Immature natural killer cell (primary cell): ENCODE measurements around the gene SAG. TPM values are rescaled to one million over a fixed set of nuclear protein-coding genes. Genes with fewer than 3 reads are reported as not detected.
"Not testable (repeated sequence)": the region's sequence is repeated elsewhere in the genome, so short reads cannot be mapped to it uniquely, and the experiment has no call there.

Experiments
- DNase-seq, 3 donors: peaks; one replicate each; pipeline ENCODE4 v3.0.0; 2022; ENCODE audit warnings: mixed read lengths in 1 of 3
- H3K27ac Mint-ChIP-seq, 6 donors: one replicate each; pipeline ENCODE4 v1.8.0; 2020; ENCODE audit warnings: mixed read lengths in 6 of 6, mild to moderate bottlenecking in 5 of 6, inconsistent platforms in 4 of 6, moderate library complexity in 3 of 6
- H3K27me3 Mint-ChIP-seq, 3 donors: one replicate each; pipeline ENCODE4 v1.8.0; 2020 to 2021; ENCODE audit warnings: low read depth in 3 of 3, mild to moderate bottlenecking in 3 of 3, mixed read lengths in 3 of 3, moderate library complexity in 3 of 3, inconsistent platforms in 1 of 3
- H3K36me3 Mint-ChIP-seq, 3 donors: one replicate each; pipeline ENCODE4 v1.8.0; 2020; ENCODE audit warnings: mixed read lengths in 3 of 3, inconsistent platforms in 2 of 3, mild to moderate bottlenecking in 2 of 3
- H3K4me1 Mint-ChIP-seq, 2 donors: one replicate each; pipeline ENCODE4 v1.8.0; 2020; ENCODE audit warnings: inconsistent platforms in 2 of 2, mild to moderate bottlenecking in 2 of 2, mixed read lengths in 2 of 2, moderate library complexity in 1 of 2
- H3K4me3 Mint-ChIP-seq, 5 donors: one replicate each; pipeline ENCODE4 v1.8.0; 2020; ENCODE audit warnings: mild to moderate bottlenecking in 5 of 5, mixed read lengths in 5 of 5, inconsistent platforms in 3 of 5, moderate library complexity in 3 of 5
- H3K9me3 Mint-ChIP-seq, 6 donors: one replicate each; pipeline ENCODE4 v1.8.0; 2020; ENCODE audit warnings: mild to moderate bottlenecking in 6 of 6, mixed read lengths in 6 of 6, inconsistent platforms in 4 of 6, moderate library complexity in 3 of 6
- polyA plus RNA-seq, 3 donors: library from polyadenylated mRNA; unstranded; fragments of 300-500 nt; fragmentation: Illumina TruSeq; gene quantifications; one replicate each; pipeline ENCODE4 v1.2.3, GENCODE V29; 2021

SAG gene
- polyA plus RNA-seq, 3 donors from 2014 or later: not detected

DNA sequence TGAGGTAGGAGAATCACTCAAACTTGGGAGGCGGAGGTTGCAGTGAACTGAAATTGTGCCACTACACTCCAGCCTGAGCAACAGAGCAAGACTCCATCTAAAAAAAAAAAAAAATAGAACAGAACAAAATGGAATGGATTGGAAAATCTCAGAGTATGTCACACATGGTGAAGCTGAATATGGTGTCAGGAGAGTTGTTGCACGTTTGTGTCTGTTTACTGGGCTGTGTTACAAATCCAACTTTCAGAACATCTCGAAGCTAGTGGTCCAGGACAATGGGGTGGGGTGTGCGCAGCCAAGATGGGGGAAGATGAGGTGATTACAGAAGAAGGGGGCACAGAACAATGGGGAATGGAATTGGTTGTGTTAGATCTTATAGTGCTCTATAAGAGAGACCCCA lies 17.6 kb downstream of the SAG start:
- no peak overlapping the region for H3K4me3 Mint-ChIP-seq
- peak overlapping the region in 2 of 6 donors; percentile 6 to 59 for H3K27ac Mint-ChIP-seq
- H3K4me1 Mint-ChIP-seq: peaks cover 33 to 35% of the 10 kb centered on the region in 2 donors
- no peaks in the 10 kb centered on the region for H3K9me3 Mint-ChIP-seq
- H3K36me3 Mint-ChIP-seq: no peaks in the 10 kb centered on the region
- no peak for DNase-seq
- H3K27me3 Mint-ChIP-seq: peaks cover 0 to 3% (median 2%) of the 10 kb centered on the region in 3 donors

DNA sequence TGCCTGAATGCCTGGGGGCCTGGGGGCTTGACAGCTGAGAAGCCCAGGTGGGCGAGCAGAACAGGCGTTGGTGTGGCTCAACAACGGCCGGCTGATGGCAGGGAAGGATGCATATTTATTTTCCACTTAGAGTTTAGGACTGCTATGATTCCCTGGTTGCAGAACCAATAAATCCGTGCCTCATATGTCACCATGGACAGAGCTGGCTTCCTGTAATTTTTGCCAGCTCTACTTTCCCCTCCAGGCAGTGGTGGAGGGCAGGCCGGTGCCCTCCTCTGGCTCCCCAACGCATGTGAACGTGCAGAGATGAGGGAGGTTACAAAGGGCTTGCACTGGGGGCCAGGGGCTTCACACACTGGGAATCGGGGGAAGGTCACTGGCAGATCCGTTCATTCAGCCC lies 18.2 kb downstream of the SAG start:
- H3K27ac Mint-ChIP-seq: peak overlapping the region in 2 of 6 donors; percentile 40 to 59
- no peak for DNase-seq
- H3K9me3 Mint-ChIP-seq: no peaks in the 10 kb centered on the region
- H3K27me3 Mint-ChIP-seq: peaks cover 0 to 3% (median 2%) of the 10 kb centered on the region in 3 donors
- no peaks in the 10 kb centered on the region for H3K36me3 Mint-ChIP-seq
- no peak overlapping the region for H3K4me3 Mint-ChIP-seq
- peaks cover 34 to 38% of the 10 kb centered on the region in 2 donors for H3K4me1 Mint-ChIP-seq

DNA sequence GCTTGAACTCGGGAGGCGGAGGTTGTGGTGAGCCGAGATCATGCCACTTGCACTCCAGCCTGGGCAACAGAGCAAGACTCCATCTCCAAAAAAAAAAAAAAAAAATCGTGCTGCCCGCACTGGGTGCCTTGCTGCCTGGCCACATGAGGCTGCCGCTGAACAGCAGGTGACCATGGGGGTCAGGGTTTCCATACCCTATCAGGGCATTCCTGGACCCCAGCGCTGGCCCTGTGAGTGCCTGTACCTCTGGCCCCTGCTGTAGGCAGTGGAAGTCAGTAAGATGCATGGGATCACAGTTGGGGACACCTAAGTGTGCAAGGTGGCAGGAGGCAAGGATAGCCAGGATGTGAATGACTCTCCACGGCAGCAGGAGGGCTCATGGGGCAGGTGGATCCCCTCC lies 18.9 kb downstream of the SAG start:
- H3K9me3 Mint-ChIP-seq: no peaks in the 10 kb centered on the region
- peaks cover 36 to 40% of the 10 kb centered on the region in 2 donors for H3K4me1 Mint-ChIP-seq
- peaks cover 4 to 6% (median 5%) of the 10 kb centered on the region in 3 donors for H3K27me3 Mint-ChIP-seq
- H3K36me3 Mint-ChIP-seq: no peaks in the 10 kb centered on the region
- H3K4me3 Mint-ChIP-seq: no peak overlapping the region
- H3K27ac Mint-ChIP-seq: peak overlapping the region in 1 of 6 donors; percentile 81
- no peak for DNase-seq

DNA sequence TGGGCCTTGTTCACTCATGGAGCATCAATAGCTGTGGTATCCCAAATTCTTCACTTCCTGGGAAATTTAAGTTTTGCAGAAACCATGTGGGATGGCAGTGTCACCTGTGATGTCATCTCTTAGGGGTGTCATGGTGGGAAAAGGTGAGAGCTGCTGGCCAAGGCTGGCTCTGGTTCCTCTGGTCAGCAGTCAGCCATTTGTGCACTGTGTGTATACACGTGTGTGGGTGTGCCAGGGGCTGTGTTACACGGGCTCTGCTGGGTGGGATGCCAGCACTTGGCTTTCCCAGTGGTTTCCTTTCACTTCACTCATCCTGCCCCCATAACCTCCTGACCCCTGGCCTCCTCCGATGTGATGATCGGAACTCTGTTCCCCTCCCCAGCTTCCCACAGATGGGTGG lies 21.3 kb downstream of the SAG start:
- peaks cover 6 to 9% (median 6%) of the 10 kb centered on the region in 3 donors for H3K27me3 Mint-ChIP-seq
- H3K27ac Mint-ChIP-seq: peak overlapping the region in 4 of 6 donors; percentile 47 to 85 (median 66)
- no peaks in the 10 kb centered on the region for H3K36me3 Mint-ChIP-seq
- no peak for DNase-seq
- H3K4me1 Mint-ChIP-seq: peaks cover 41 to 43% of the 10 kb centered on the region in 2 donors
- H3K9me3 Mint-ChIP-seq: no peaks in the 10 kb centered on the region
- no peak overlapping the region for H3K4me3 Mint-ChIP-seq

DNA sequence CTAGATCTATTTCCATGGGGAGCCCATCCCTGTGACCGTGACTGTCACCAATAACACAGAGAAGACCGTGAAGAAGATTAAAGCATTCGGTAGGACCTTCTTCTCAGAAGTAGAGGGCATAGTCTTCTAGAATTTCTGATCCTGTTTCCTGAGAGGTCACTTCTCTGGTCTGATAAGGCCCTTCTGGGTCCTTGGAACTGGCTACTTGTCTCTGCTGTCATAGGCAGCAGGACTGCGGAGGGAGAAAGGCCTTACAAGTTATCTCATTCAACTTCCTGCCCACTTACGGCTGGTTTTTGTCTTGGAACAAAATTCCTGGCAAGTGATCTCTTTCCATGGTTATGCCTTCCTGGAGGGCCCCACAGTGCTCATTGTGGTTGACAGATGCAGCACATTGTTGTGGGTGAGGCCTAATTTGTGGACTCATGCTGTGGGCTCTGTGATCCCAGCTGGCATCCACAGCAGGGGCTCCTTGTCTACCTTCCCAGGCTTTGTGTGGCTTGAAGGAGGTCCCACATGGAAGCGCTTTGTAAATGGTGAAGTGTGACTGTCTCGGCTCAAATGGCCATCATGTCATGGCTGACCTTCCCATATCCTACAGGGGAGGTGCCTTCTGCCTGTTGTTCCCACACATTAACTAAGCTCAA lies 22.0 kb downstream of the SAG start:
- H3K4me1 Mint-ChIP-seq: peaks cover 48 to 50% of the 10 kb centered on the region in 2 donors
- H3K4me3 Mint-ChIP-seq: peak overlapping the region in 2 of 5 donors; percentile 4 to 19

DNA sequence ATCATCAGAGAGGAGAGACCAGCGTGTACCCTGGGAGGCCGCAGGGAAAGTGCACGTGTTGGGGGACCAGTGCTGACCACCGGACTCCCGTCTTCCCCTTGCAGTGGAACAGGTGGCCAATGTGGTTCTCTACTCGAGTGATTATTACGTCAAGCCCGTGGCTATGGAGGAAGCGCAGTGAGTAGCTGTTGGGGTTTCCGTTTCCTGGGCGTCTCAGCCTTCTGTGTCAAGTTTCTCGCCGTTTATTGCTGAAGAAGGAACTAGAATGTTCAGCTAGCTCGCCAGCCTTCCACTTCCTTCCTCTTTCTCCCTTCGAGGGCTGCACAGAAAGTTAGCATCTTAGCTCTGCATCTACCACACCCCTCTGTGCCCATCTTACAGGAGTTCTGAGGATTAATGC lies 23.9 kb downstream of the SAG start:
- Mint-ChIP-seq H3K9me3 (no peaks in the 10 kb centered on the region), H3K4me3 (peak overlapping the region; percentile 59 to 89 (median 79)), H3K27ac (peak overlapping the region; percentile 95 to 100 (median 99)), H3K27me3 (peaks cover 6 to 9% (median 9%) of the 10 kb centered on the region in 3 donors), H3K4me1 (peaks cover 60% of the 10 kb centered on the region in 2 donors), H3K36me3 (peaks cover 0 to 3% (median 0%) of the 10 kb centered on the region in 3 donors)
- peak; percentile 87 to 90 (median 89) for DNase-seq

More for the DNA sequence above, 22.0 kb downstream of the SAG start:
- no peak for DNase-seq
- no peaks in the 10 kb centered on the region for H3K36me3 Mint-ChIP-seq
- H3K27me3 Mint-ChIP-seq: peaks cover 6 to 9% (median 6%) of the 10 kb centered on the region in 3 donors
- H3K27ac Mint-ChIP-seq: peak overlapping the region; percentile 36 to 89 (median 66)
- no peaks in the 10 kb centered on the region for H3K9me3 Mint-ChIP-seq

DNA sequence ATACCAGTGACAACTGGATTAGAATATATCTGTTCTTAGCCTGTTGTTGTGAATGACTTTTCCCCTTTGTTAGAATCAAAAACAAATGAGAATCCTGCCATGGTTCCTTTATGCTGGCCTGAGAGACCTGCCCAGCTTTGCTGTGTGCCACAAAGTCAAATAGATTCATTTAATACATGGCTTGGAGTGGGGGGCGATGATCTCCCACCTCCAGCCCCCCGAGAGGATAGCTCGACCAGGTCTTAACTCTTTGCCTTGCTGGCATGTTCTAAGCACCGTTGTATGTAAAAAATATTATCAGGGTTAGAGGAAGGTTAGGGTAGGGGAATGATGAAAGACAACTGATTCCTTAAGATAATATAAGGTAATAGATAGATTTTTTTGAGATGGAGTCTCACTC lies 24.5 kb downstream of the SAG start:
- Mint-ChIP-seq H3K4me1 (peaks cover 60% of the 10 kb centered on the region in 2 donors), H3K27me3 (peaks cover 6 to 9% (median 9%) of the 10 kb centered on the region in 3 donors), H3K4me3 (peak overlapping the region; percentile 59 to 89 (median 79)), H3K9me3 (no peaks in the 10 kb centered on the region), H3K36me3 (peaks cover 0 to 3% (median 0%) of the 10 kb centered on the region in 3 donors), H3K27ac (peak overlapping the region; percentile 95 to 100 (median 99))
- no peak for DNase-seq

DNA sequence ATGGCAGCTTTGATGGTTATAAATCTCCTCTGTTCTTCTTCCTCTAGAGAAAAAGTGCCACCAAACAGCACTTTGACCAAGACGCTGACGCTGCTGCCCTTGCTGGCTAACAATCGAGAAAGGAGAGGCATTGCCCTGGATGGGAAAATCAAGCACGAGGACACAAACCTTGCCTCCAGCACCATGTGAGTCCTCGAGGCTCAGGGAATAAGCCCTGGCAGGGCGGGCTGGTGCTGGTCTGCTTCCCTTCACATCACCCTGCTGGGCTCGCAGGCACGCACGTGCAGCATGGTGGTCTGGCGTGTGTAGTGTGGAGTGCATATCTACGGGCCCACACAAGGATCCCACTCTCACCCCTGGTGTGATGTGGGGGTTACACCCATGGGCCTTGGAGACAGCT lies 27.3 kb downstream of the SAG start:
- DNase-seq: no peak
- peaks cover 51 to 57% of the 10 kb centered on the region in 2 donors for H3K4me1 Mint-ChIP-seq
- peak overlapping the region in 4 of 5 donors; percentile 25 to 57 (median 46) for H3K4me3 Mint-ChIP-seq
- H3K27me3 Mint-ChIP-seq: peaks cover 6 to 9% (median 9%) of the 10 kb centered on the region in 3 donors
- peak overlapping the region; percentile 50 to 100 (median 82) for H3K27ac Mint-ChIP-seq
- peaks cover 0 to 3% (median 0%) of the 10 kb centered on the region in 3 donors for H3K36me3 Mint-ChIP-seq
- no peaks in the 10 kb centered on the region for H3K9me3 Mint-ChIP-seq

DNA sequence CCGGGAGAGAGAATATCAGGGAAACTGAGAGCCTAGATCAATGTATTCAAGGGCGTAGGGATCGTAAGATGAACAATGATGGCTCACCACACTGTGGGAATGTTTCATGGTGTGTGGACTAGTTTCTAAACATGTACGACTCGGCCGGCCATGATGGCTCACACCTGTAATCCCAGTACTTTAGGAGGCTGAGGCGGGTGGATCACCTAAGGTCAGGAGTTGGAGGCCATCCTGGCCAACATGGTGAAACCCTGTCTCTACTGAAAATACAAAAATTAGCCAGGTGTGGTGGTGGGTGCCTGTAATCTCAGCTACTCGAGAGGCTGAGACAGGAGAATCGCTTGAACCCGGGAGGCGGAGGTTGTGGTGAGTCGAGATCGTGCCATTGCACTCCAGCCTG lies 28.5 kb downstream of the SAG start:
- peak overlapping the region in 1 of 6 donors; percentile 60 for H3K27ac Mint-ChIP-seq
- H3K36me3 Mint-ChIP-seq, H3K4me3 Mint-ChIP-seq, DNase-seq, H3K9me3 Mint-ChIP-seq, H3K27me3 Mint-ChIP-seq: not testable (repeated sequence)
- H3K4me1 Mint-ChIP-seq: peaks cover 44 to 47% of the 10 kb centered on the region in 2 donors

DNA sequence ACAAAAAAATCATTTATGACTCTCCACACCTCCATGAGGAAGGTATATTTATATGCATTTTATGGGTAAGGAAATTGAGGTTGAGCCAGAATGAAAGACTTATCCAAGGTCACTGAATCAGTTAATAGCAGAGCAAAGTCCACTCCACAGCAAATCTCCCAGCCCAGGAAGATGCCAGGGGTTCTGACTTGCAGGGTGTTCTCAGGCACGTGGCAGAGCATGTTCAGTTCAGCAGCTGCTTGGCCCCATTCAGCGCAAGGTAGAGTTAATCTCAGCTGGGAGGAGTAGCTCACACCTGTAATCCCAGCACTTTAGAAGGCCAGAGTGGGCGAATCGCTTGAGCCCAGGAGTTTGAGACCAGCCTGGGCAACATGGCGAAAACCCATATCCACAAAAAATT lies 28.9 kb downstream of the SAG start:
- peaks cover 0 to 3% (median 0%) of the 10 kb centered on the region in 3 donors for H3K36me3 Mint-ChIP-seq
- DNase-seq: no peak
- H3K27me3 Mint-ChIP-seq: peaks cover 3 to 6% (median 6%) of the 10 kb centered on the region in 3 donors
- H3K4me1 Mint-ChIP-seq: peaks cover 40 to 43% of the 10 kb centered on the region in 2 donors
- H3K9me3 Mint-ChIP-seq: no peaks in the 10 kb centered on the region
- no peak overlapping the region for H3K4me3 Mint-ChIP-seq
- peak overlapping the region in 1 of 6 donors; percentile 37 for H3K27ac Mint-ChIP-seq

DNA sequence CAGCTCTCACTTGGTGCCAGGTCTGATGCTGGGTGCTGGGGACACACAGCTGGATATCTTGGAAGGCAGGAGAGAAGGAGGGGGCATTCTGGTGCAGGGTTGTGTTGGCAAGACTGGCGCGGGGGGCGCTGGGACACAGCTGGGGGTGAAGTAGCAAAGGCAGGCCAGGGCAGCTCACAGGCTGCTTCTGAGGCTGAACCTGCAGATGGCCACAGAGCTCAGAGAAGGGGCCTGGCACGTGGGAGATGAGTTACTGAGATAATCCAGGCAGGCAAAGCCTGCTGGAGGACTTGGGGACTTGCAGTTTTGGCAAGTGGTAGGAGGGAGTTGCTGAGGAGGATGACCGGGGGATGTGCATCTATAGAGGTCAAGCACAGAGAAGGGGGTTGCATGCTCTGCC lies 30.4 kb downstream of the SAG start:
- Mint-ChIP-seq H3K27ac (peak overlapping the region in 2 of 6 donors; percentile 35 to 54), H3K36me3 (peaks cover 0 to 3% (median 0%) of the 10 kb centered on the region in 3 donors), H3K4me3 (no peak overlapping the region), H3K9me3 (no peaks in the 10 kb centered on the region), H3K4me1 (peaks cover 28 to 31% of the 10 kb centered on the region in 2 donors), H3K27me3 (peaks cover 0 to 3% (median 2%) of the 10 kb centered on the region in 3 donors)
- no peak for DNase-seq

DNA sequence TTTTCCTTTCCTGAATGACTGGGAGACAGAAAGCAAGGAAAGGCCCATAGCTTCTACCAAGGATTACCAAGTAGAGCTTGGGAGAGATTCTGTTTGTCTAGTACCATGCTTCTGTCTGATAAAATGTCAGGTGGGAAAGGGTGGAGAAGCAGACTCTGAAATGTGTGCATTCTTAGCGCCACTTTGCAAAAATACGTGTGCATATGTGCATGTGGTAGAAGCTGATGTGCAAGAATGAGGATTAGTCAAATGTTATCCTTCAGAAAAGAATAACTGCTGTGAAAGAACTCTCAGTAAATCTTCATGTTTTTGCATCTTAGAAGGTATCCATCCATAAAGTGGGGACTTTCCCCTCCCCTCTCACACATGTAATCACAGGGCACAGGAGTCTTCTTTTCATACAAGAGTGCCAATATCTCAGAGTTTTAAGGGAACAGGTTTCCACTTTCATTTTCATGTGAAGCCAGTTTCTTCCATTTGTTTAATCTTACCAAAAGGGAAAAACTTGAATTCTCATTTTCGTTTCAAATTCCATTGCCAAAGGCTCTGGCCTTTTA lies 31.3 kb downstream of the SAG start:
- Mint-ChIP-seq H3K36me3 (peaks cover 0 to 3% (median 0%) of the 10 kb centered on the region in 3 donors), H3K27ac (peak overlapping the region in 1 of 6 donors; percentile 71), H3K9me3 (no peaks in the 10 kb centered on the region), H3K4me1 (peaks cover 19 to 24% of the 10 kb centered on the region in 2 donors), H3K4me3 (no peak overlapping the region), H3K27me3 (peaks cover 0 to 3% (median 2%) of the 10 kb centered on the region in 3 donors)
- DNase-seq: no peak

DNA sequence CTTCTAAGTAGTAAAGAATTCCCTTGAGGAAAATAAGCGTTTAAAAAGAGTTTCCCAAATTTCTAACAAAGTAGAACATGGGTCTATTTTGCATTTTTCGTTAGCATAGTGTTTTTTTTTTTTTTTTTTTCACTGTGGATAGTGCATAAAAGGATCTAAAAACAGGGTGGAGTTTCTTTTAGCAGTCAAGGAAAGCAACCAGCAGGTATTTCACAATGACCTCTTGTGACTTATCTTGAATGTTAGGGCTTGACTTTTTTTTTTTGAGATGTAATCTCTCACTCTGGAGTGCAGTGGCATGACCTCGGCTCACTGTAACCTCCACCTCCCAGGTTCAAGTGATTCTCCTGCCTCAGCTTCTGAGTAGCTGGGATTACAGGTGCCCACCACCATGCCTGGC lies 31.8 kb downstream of the SAG start:
- no peak for DNase-seq
- Mint-ChIP-seq H3K4me3 (no peak overlapping the region), H3K36me3 (peaks cover 0 to 3% (median 0%) of the 10 kb centered on the region in 3 donors), H3K9me3 (no peaks in the 10 kb centered on the region), H3K4me1 (peaks cover 14 to 19% of the 10 kb centered on the region in 2 donors), H3K27ac (no peak overlapping the region), H3K27me3 (peaks cover 0 to 3% (median 2%) of the 10 kb centered on the region in 3 donors)

DNA sequence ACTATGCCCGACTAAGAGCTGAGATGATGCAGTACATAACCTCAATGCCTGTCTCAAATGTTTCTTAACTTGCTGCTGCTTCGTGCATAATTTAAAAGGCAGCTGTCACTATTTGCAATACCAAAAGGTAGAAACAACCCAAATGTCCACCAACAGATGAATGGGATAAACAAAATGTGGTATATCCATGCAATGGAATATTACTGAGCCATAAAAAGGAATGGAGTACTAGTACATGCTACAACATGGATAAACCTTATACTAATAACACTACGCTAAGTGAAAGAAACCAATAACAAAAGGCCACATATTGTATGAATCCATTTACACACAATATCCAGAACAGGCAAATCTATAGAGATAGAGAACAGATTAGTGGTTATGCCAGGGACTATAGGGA lies 33.7 kb downstream of the SAG start:
- H3K9me3 Mint-ChIP-seq: no peaks in the 10 kb centered on the region
- peak overlapping the region in 1 of 6 donors; percentile 8 for H3K27ac Mint-ChIP-seq
- H3K36me3 Mint-ChIP-seq: no peaks in the 10 kb centered on the region
- peaks cover 0 to 2% (median 0%) of the 10 kb centered on the region in 3 donors for H3K27me3 Mint-ChIP-seq
- peaks cover 0 to 6% of the 10 kb centered on the region in 2 donors for H3K4me1 Mint-ChIP-seq
- H3K4me3 Mint-ChIP-seq: no peak overlapping the region
- DNase-seq: no peak
